NCI-H1436 treated with DMSO at 0.1 percent for 48 hours (cell line): ENCODE measurements around the gene LCP2.

Experiments used
- DNase-seq: peaks from one replicate; lab custom pipeline; 2025; lab: John Stamatoyannopoulos, UW

LCP2 gene

DNA sequence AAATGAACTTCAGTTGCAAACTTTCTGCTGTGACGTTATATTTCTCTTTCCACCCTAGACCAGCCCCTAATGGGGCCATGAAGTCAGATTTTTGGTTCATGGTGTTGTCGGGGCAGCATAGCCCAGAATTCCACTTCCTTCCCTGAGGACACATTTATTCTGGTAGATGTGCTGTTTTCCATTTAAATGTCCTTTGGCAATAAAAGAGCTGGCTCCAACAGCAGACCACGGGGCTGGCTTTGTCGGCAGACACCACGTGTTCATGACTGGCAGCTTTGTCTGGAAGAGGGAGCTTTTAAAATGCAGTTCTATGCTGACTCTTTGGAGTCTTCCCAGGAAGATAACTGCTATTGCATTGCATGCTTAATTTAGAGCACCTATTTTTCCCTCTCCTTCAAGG lies 17.6 kb upstream of the LCP2 start:
- no peak for DNase-seq

DNA sequence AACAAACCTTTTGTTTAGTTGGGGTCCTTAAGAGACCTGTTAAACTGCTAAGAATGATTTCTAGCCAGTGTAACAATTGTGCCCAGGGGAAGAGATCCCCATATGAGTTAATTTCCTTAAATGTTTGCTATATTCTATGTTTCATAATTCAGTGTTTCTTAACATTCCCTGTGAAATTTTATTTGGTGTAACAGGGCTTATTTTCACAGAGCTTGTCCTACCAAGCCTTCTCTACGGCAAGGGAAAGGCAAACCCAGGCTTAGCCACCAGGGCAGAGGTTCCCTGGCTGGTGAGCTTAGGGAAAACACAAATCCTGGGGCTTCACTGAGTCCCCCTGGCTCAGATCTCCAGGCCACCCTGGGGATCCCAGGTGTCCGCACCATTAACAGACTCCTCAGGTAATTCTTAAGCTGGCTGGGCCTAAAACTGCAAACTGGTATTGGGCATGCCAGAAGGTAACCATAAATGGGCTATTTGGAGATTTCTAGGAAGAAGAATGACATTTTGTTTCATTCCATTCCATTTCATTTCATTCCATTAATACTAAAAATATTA lies 17.0 kb upstream of the LCP2 start:
- no peak for DNase-seq

DNA sequence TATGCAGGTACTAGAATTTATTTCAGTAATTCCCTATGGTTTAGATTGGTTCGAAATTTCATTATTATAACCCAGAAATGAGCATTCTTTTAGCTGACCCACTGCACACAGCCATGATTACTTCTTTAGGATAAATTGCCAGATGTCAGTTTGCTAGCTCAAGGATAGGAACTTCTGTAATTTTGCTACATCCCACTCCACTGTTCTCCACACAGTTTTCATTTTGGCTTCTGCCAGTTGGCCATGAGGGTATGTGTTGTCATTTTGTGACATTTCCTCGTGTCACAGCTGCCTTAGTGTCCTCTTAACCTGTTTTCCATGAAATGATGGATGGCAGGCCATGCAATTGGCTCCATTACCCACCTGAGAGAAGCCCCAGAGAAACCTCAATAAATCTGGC lies 16.2 kb upstream of the LCP2 start:
- DNase-seq, result no peak

GRCh38 chr5:170313344-170313743 lies 15.8 kb upstream of the LCP2 start:
- no peak for DNase-seq

- DNase-seq, result no peak
These were observed 15.1 kb upstream of the LCP2 start for GRCh38 chr5:170312666-170313065.

- no peak for DNase-seq
These were observed 14.7 kb upstream of the LCP2 start for GRCh38 chr5:170312301-170312595.

GRCh38 chr5:170311511-170312300 lies 14.1 kb upstream of the LCP2 start:
- no peak for DNase-seq

DNA sequence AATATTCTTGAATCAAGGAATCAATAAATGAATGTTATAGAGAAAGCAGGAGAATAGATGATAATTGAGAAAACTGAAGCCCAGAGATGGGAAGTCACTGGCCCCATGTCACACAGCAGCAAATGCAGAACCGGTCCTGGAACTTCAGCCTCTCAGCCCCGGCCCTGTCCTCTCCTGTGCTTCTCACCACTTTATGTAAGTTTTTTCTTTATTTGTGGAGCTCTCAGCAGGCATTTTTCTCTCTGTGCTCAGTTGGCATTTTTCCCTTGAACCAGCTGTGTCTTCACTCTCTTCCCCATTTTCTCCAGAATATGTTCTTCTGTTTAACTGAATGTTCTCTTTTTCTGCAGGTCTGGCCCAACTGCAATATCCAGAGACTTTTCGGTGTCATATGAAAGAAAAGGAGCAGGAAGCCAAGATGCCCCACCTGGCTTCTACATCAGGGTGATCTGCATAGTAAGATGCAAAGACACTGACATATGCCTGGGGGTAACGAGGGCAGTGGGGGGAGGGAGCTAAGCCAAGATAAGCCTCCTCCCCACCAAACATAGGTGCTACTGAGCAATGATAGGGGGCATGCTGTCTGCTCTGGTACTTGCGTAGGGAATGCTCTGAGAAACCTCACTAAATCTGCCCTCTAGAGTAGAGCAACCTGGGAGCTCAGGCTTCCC lies 12.8 kb upstream of the LCP2 start:
- no peak for DNase-seq

- DNase-seq, result no peak
These were observed 11.1 kb upstream of the LCP2 start for GRCh38 chr5:170308686-170309085.

GRCh38 chr5:170307575-170308465 lies 10.2 kb upstream of the LCP2 start:
- DNase-seq, result no peak

DNA sequence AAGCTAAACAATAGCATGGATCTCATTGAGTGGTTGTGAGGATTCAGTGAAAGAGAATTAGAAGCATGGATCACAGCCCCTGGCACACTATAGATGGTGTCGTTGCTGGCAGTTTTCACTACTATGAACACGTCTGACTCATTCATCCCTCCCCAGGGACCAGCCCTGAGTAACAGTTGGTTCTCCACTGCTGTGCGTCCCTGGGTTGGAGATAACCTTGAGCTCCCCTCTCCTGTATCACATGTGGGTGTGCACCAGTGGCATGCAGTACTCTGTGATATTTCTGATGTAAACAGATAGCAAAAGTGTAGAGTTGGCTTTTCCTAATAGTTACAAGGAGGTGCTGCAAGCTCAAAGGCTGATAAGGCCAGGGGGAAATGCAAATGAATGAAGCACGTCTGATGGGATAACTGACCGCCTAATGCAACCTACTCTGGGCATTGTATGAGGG lies 8.8 kb upstream of the LCP2 start:
- no peak for DNase-seq

DNA sequence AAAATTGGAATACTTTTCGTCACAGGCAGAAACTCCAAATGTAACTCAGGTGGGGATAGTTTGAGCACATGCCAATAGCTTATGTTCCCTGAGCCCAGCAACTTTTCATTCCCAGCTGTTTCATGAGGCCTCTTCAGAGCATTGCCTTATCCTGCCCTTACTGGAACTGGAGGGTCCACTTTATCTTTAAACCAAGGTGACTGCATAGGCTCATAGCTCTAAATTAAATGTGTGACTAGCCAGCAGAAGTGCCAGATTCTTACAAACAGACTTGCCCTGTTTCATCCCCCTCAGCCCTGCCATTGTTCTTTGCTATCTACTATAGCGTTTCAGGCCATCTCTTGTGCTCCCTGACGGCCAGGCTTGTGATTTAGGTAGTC lies 8.1 kb upstream of the LCP2 start:
- DNase-seq, result no peak

DNA sequence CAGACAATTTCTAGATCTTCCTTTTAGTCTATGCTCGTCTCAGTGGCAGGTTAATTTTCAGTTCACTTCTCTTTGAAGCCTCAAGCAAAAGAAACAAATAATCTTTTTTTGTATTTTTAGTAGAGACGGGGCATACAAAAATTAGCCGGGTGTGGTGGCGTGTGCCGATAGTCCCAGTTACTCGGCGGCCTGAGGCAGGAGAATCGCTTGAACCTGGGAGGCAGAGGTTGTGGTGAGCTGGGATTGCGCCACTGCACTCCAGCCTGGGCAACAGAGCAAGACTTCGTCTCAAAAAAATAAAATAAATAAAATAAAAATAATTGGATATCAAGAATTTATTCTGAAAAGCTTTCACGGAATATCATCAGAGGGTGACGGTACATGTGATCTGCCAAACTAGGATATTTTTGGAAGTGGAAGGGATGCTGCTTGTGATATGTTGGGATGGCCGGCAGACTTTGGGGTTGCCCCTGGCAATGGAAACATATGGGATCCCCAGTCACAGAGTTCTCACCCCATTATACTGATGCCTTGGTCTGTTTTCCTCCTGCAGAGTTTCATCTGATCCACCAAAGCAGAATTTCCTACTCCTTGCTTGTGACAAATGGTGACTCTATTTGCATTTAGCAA lies 7.6 kb upstream of the LCP2 start:
- DNase-seq, result no peak

GRCh38 chr5:170303549-170303948 lies 6.0 kb upstream of the LCP2 start:
- DNase-seq, result no peak

GRCh38 chr5:170302653-170303501 lies 5.3 kb upstream of the LCP2 start:
- no peak for DNase-seq

DNA sequence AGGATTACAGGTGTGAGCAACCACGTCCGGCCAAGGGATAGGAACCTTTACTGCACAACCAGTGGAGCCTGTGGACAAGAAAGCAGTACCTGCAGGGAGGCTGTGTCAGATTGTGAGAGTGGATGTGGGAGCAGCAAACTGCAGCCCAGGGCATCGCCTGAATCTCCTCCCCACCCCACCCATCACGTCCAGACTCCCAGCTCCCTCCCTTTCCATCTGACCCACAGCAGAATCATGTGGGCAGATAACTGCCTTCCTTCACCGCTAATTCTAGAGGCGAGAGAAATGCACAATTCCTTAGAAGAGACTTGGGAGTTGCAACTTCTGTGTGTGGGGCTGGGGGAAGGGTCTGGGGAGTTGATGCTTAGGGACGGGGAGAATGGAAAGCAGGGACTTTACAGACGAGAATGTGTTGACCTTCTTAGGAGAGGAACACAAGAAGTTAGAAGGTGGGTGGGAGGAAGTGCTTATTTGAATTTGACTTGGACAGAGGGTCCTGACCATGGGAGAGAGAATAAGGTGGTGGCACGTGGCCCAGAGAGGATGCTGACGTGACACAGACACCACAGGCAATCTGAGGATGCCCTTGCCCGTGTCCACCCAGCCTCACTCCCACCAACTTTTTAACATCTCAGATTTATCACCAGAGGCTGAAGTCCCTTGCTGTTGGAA lies 4.5 kb upstream of the LCP2 start:
- DNase-seq, result no peak

DNA sequence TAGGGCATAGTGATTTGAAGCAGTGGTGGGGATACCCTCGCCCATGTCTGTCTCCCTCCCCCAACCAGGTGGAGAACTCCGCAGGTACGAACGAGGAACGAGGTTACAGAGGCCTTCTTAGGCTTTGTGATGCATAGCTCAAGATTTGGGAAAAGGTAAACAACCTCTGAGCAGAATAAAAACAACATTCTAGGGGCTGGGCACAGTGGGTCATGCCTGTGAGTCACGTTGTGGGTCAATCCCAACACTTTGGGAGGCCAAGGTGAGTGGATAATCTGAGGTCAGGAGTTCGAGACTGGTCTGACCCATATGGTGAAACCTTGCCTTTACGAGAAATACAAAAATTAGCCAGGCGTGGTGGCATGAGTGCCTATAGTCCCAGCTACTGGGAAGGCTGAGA lies 3.6 kb upstream of the LCP2 start:
- DNase-seq, result no peak

GRCh38 chr5:170300361-170301013 lies 2.9 kb upstream of the LCP2 start:
- no peak for DNase-seq

DNA sequence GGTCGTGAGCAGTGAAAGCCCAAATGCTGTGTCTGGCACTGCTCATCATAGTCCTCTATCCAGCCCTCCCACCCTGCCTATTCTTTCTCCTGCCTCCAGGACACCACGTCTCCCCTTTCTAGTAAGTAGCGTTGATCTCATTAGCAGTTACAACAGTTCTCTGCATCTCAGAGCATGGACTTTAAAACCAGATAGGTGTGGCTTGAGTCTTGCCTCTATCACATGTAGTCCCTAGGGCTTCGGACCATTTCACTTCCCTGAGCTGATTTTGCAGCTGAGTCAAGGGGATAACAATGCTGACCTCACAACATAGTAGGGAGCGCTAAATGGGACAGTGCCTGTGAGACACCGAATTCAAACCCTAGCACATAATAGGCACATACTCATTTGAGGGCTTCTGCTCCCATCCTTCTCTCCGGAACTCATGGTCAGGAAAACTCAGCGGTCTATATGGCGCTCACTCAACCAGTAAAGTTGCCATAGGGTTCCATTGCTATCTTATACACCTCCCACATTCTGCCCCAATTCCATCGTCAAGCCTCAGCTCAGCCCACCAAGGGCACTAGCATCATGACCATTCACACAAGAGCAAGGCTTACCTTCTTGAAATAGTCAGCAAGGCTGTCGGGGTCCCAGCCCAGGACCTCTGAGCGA lies 515 bp downstream of the LCP2 start:
- no peak for DNase-seq
